HTERT RPE-1 (cell line): ENCODE results near the gene EXT2.

Source experiments
- in situ Hi-C: fragments of 300-500 bp; cut with MboI; formaldehyde crosslinking; loops from 4 replicates; pipeline ENCODE4 v1.14.3; 2020; ENCODE audit warnings: low sequenced_read_pairs

The EXT2 gene

DNA sequence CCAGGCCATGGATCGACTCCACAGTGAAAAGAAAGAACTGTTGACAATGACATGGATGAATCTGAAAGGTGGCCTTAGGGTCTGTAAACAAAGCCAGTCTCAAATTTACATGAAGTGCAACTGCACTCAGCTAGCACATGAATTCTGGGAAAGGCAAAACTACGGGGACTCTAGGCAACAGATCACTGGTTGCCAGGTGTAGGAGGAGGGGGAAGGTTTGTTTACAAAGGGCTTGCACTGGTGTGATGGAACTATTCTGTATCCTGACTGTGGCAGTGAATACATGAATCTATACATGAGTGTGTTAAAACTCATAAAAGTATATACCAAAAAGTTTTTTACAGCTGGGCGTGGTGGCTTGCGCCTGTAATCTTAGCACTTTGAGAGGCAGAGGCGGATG lies 187.1 kb downstream of the EXT2 start:
- in situ Hi-C loops: no loop called here

DNA sequence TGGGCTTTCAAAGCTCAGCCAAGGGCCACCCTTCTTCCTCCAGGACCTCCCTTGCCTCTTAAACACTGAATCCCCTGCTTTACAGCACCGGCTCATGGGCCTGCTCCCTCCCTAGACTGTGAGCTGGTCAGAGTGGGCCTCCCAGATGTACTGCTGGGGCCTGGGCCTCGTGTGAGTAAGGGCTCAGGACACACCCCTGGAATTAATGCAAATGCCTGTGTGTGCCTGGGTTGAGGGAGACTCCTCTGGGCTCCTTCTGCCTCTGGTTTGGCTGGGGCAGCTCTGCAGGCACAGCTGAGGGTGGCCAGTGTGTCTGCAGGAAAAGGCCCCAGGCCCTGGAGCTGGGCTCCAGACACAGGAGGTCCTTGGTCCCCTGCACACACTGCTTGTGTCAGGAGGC lies 190.3 kb downstream of the EXT2 start:
- in situ Hi-C loops: no loop called here

DNA sequence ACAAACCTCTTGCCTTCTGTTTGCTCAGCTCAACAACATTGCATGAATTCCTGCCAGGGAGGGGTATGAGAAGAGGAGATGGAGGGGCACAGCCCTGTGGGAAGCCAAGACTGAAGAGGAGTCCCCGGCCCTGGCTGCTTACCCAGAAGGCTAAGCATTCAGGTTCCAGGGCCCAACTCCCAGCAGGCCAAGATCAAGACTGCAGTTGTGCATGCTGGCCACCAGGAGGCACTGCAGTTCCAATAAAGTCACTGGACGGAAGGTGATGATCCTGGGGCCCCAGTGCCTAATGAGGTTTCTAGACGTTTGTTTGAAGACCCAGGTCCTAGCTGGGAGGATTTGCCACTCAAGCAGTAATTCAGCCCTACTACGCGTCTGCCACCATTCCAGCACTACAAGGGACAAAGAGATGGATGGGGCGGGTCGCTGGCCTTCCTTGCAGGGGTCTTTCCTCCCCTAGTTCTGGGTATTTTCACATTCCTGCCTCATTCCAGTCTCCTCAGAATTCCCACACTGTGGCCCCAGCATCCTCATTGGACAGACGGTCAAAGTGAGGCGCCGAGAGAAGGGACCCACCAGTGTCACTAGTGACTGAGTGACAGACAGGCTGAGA lies 190.9 kb downstream of the EXT2 start:
- in situ Hi-C loops: no loop called here

DNA sequence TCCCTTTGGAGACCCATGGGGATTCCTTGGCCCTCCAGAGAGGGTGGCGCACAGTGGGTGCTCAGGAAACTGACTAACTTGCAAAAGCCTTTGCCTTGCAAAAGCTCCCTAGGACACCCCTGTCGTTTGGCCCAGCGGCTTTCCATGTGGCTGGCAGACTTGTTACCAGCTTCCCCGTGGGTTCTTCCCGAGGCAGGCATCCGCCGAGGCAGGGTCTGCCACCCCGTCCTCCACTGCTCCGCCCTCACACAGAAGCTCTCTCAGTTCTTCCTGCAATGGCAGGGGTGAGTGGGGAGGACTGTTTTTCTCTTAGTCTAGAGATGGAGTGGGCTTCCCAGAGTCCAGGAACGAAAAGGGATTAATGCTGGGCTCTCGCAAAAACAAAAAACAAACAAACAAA lies 191.4 kb downstream of the EXT2 start:
- in situ Hi-C loops: no loop called here

DNA sequence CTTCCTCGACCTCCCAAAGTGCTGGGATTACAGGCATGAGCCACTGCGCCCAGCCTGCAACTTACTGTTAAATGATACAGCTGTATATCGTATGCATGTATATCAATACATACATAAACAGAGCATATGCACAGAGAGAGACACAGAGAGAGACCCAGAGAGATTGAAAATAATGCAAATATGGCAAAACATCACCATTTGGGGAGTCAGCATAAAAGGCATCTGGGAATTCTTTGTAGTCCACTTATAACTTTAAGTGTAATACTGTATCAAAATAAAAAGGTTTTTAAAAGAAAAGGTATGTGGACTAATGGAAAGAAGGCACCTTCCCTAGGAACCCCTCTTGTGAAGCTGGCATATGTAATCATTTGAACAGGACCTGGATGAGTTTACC lies 192.7 kb downstream of the EXT2 start:
- in situ Hi-C loops: no loop called here

DNA sequence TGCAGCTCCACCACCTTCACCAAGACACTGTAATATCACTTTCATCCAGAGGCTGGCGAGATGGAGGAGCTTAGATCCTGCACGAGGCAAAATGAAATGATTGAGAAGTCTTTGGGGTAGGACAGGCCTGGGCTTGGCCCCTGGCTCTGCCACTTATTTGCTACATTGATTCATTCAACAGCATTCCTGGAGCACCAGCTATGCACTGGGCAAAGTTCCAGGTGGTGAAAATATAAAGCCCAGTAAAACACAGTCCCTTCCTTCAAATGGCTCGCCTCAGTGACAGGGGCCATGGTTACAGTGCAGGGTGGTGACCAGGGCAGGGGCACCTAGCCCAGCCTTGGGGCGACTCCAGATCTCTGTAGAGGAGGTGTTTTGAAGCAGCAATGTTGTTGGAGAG lies 194.7 kb downstream of the EXT2 start:
- in situ Hi-C loops: no loop called here
